Choroid plexus epithelial cell (primary cell): Measurements from ENCODE around the gene RSAD2.

Experiments used
- DNase-seq: peaks from one replicate; pipeline ENCODE4 v3.0.0-alpha.2; 2010; ENCODE audit warnings: low read depth
- H3K4me3 ChIP-seq: 2 replicates; pipeline ENCODE4 v1.5.1; 2011; ENCODE audit warnings: low read depth, mild to moderate bottlenecking, control low read depth, low read length, moderate library complexity
- TF ChIP-seq, protein P1 (sequence below): conservative IDR thresholded peaks from 2 replicates; pipeline ENCODE4 v1.5.1; 2011; ENCODE audit warnings: low read depth, mild to moderate bottlenecking, control low read depth, inconsistent platforms, low read length, moderate library complexity

The RSAD2 gene

DNA sequence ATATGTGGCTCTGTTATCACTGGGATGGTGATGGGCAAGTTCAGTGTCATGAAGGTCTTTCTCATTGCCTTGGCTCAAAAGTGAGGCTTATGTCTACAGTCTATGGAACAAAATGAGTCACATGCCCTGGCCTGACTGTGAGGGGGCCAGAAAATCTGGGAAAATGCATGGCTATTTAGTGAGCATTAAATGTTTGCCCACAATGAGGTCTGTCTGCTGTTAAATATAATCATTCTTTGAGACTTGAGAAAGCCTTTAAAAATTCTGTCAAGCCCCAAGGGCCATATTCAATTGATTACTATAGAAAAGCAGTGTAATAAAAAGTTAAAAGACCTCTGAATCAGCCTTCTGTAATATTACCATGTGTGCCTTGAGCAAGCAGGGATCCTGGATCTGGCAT is 34.1 kb downstream of the RSAD2 start:
- DNase-seq = no peak
- TF ChIP-seq, protein P1, sequence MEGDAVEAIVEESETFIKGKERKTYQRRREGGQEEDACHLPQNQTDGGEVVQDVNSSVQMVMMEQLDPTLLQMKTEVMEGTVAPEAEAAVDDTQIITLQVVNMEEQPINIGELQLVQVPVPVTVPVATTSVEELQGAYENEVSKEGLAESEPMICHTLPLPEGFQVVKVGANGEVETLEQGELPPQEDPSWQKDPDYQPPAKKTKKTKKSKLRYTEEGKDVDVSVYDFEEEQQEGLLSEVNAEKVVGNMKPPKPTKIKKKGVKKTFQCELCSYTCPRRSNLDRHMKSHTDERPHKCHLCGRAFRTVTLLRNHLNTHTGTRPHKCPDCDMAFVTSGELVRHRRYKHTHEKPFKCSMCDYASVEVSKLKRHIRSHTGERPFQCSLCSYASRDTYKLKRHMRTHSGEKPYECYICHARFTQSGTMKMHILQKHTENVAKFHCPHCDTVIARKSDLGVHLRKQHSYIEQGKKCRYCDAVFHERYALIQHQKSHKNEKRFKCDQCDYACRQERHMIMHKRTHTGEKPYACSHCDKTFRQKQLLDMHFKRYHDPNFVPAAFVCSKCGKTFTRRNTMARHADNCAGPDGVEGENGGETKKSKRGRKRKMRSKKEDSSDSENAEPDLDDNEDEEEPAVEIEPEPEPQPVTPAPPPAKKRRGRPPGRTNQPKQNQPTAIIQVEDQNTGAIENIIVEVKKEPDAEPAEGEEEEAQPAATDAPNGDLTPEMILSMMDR = no peak
- H3K4me3 ChIP-seq = no peak overlapping the region

DNA sequence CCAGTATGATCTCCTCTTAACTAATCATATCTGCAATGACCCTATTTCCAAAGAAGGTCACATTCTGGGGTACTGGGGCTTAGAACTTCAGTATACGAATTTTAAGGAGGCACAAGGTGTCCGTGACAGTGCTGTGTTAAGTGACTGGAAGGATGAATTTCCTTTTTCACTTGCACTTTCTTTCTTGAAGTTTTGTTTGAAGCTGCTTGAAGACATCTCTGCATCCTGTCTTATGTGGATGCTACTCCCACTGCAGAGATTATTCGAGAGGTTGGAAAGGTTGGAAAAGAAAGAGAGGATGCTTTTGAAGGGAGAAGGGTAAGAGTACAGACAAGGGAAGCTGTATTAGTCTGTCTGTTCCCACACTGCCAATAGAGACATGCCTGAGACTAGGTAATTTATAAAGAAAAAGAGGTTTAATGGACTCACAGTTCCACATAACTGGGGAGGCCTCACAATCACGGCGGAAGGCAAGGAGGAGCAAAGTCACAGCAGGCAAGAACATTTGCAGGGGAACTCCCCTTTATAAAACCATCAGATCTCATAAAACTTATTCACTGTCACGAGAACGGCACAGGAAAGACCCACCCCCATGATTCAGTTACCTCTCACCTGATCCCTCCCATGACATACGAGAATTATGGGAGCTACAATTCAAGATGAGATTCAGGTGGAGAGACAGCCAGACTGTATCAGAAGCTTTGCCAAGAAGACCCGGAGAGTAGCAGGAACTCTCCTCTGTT is 36.0 kb downstream of the RSAD2 start:
- TF ChIP-seq, protein P1 = no peak
- H3K4me3 ChIP-seq = no peak overlapping the region
- no peak for DNase-seq

DNA sequence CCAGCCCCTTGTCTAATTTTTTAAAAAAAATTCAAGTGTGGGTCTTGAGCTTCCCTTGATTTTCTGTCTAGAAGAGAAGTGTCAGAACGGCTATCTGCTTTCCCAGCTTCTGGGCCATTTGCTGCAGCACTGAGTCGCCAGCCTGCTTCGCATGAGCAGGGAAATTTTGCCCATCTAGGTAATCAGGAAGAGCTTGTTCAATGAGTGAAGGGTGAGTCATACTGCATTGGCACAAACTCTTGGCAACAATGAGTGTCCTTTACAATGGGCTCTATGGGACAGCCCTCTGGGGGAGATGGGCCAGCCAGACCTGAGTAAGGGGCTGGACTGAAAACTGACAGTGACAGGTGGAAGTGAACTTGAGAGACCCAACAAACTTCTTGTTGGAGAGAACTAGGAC is 37.3 kb downstream of the RSAD2 start:
- TF ChIP-seq, protein P1 = no peak
- H3K4me3 ChIP-seq = no peak overlapping the region
- no peak for DNase-seq

DNA sequence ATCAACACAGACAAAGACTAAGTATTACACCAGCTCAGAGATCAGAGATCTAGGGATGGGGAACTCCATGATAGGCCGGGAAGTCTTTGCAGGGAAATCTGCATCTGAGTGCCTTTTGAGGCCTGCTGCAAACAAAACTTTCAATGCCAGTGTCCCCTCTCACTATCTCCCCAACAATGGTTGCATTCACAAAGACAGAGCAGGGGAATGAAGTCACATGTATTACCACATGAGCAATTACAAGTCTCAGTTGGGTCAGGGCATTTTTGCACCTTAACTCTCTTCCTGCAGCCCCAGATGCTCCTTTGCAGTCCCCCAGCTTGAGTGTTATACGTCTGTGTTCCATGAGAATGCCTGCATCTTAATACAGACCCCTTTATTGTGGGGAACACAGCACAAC is 37.8 kb downstream of the RSAD2 start:
- no peak for DNase-seq
- no peak overlapping the region for H3K4me3 ChIP-seq
- TF ChIP-seq, protein P1 = no peak

DNA sequence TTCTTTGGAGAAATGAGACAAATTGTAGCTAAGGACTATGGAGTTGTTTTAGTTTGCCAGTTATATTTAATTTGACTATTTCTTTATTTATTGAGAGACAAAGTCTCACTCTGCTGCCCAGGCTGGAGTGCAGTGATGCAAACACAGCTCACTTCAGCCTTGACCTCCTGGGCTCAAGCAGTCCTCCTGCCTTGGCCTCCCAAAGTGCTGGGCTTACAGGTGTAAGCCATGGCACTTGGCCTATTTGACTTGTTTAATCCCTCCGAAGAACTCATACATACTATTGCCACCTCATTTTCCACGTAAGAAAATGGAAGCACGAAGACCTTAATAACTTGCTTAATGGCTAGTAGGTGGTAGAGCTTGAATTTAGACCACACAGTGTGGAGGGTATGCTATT is 38.6 kb downstream of the RSAD2 start:
- no peak for DNase-seq
- TF ChIP-seq, protein P1 = no peak
- H3K4me3 ChIP-seq = no peak overlapping the region

DNA sequence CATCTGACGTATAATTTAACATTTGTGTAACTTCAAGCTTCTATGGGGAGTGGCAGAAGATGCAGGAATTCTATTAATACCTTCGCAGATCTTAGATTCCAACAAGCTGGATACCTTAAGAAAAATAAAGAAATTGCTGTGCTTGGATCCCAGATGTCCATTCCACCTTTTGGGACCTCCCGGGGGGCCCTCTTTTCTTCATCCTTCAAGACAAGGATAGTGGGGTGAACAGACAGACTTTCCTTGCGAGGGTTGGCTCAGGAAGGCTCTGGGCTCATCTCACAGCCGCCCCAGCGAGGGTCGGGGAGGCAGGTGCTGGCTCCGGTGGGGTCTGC is 39.1 kb downstream of the RSAD2 start:
- TF ChIP-seq, protein P1 = no peak
- peak overlapping the region; percentile 55 for H3K4me3 ChIP-seq
- DNase-seq = no peak

DNA sequence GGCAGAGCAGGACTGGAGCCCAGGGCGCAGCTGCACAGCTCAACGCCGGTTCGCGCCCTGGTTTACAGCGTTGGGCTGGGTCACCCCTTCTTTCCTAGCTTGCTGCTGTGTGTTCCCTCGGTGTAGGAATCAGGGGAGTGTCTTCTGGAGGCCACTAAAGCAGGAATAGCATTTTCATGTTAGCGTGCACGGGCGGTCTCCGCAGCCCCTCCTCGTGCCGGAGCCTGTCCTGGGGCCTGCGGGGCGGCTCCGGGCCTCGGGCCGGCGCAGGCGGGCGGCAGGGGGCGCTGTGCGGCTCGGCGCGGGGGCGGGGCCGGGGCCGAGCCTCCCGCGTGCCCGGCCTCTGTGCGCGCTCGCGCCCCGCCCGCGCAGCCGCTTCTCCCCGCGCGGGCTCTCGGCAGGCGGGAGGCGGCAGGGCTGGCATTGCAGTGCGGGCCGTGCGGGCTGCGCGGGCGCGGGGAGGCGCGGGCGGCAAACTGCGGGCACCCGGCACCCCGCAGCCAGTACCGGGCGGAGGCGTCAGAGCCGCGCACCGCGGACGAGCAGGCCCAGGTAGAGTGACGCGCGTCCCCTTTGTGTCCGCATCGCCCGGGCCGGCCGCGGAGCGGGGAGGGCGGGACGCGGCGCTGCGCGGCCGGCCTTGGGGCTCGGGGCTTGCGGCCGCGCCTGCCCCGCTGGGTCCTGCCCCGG is 39.6 kb downstream of the RSAD2 start, which contains the start of gene RNF144A:
Gene RNF144A (plus strand): TSS at position 342 of the 690 bp plus-strand sequence. CDS start 79,515 bp downstream, outside the sequence.
- DNase-seq = peak; percentile 54
- peak within 1 kb of the TSS; percentile 66 for H3K4me3 ChIP-seq

More for the DNA sequence above, 39.6 kb downstream of the RSAD2 start, which contains the start of gene RNF144A:
- TF ChIP-seq, protein P1 = peak; percentile 29
